Hematopoietic multipotent progenitor cell treated with erythropoietin and hydrocortisone succinate and interleukin-3 and kit ligand, for 15 days (in vitro differentiated cells): Measurements from ENCODE around the gene IL18BP.

Source experiments
- DNase-seq: peaks from one replicate; pipeline ENCODE4 v3.0.0-alpha.2; 2015; ENCODE audit warnings: low spot score

The IL18BP gene

GRCh38 chr11:72045849-72046248, 47.1 kb downstream of the IL18BP start:
- DNase-seq = no peak

GRCh38 chr11:72048766-72049460, 50.2 kb downstream of the IL18BP start:
- no peak for DNase-seq
